Ovary (tissue), 9 donors: ENCODE data around the gene SOD2. TPM values are rescaled to one million over a fixed set of nuclear protein-coding genes. Genes with fewer than 3 reads are reported as not detected.
A peak's percentile ranks its signal among the peaks of the same experiment; 100 is the strongest.
"Not testable (repeated sequence)": the region's sequence is repeated elsewhere in the genome, so short reads cannot be mapped to it uniquely, and the experiment has no call there.

Source experiments
- DNase-seq, 5 donors: peaks; one replicate each; pipeline ENCODE4 v3.0.0-alpha.2; 2019 to 2020
- H3K27ac ChIP-seq, 2 donors: fragments of 200-600 bp; one replicate each; pipeline versions ENCODE4 v1.5.1 to v1.8.0; 2019 to 2022
- H3K27me3 ChIP-seq: fragments of 200-600 bp; one replicate; pipeline ENCODE4 v1.8.0; 2022
- H3K36me3 ChIP-seq: fragments of 200-600 bp; sonication (generic); one replicate; pipeline ENCODE4 v1.5.1; 2019
- H3K4me1 ChIP-seq: one replicate; pipeline ENCODE4 v1.8.1; 2013; ENCODE audit warnings: mild to moderate bottlenecking, moderate library complexity; ENCODE audit not compliant: insufficient read depth
- H3K4me3 ChIP-seq: fragments of 200-600 bp; sonication (generic); one replicate; pipeline ENCODE4 v1.5.1; 2017
- H3K9me3 ChIP-seq, 2 donors: fragments of 200-600 bp in 1 of 2; sonication (generic) in 1 of 2; one replicate each; pipeline versions ENCODE4 v1.5.1 to v1.8.1; 2013 to 2019; ENCODE audit warnings: mild to moderate bottlenecking in 1 of 2, moderate library complexity in 1 of 2
- EP300 ChIP-seq: sonication (generic); formaldehyde crosslinking; IDR thresholded peaks from one replicate; pipeline ENCODE4 v1.6.1; 2017; ENCODE audit warnings: antibody characterized with exemption
- POLR2A ChIP-seq: fragments of 450-650 bp; IDR thresholded peaks from one replicate; pipeline ENCODE4 v1.6.1; 2017; ENCODE audit warnings: antibody characterized with exemption, mild to moderate bottlenecking, moderate library complexity
- WGBS, 3 donors: extraction: QIAGEN DNeasy Blood & Tissue Kit in 1 of 3; methylation state at CpG; one replicate each; pipeline versions ENCODE4 v1.1.5 to v1.1.7; 2013 to 2017; 5-methylcytosine and 5-hydroxymethylcytosine counted together
- intact Hi-C, 4 donors: fragments of 100-400 bp; cut with DNase I; formaldehyde crosslinking; loops; one replicate each; pipeline versions ENCODE4 v1.11.0 to v1.15.1; 2022 to 2023
- polyA plus RNA-seq, 2 donors: library from polyadenylated mRNA; stranded (reverse); fragments of 200-250 nt in 1 of 2; fragments of 350-450 nt in 1 of 2; fragmentation: Illumina TruSeq in 1 of 2; extraction: RNeasy Lipid Tissue Mini Kit (QIAGEN cat#74804) in 1 of 2; gene quantifications; one replicate each; pipeline ENCODE4 v1.2.3, GENCODE V29; 2013 to 2014
- total RNA-seq, 7 donors: library from RNA; depleted of rRNA in 2 of 7; stranded (reverse); fragments of >200 nt in 2 of 7; fragmentation: NEBNext Ultra II Directional in 3 of 7; extraction: Animal tissue kit (Norgen Biotek cat#: 25700) in 3 of 7; gene quantifications; one replicate each; pipeline versions ENCODE4 v1.1.0 to v1.2.4, GENCODE V29; 2016 to 2023
- TF ChIP-seq, protein P1 (sequence below), 3 donors: fragments of 450-650 bp in 2 of 3; fragments of 200-600 bp in 1 of 3; IDR thresholded peaks; one replicate each; pipeline versions ENCODE4 v1.5.1 to v1.8.0; 2016 to 2022; ENCODE audit warnings: antibody characterized with exemption in 3 of 3, mild to moderate bottlenecking in 1 of 3
- donor health status: DM: no; HTN: no; CAD: no; lungs with moderate emphysema.
- donor health status: DM: no; HTN: no; CAD: no.
- donor health status: Bipolar disorder and iron deficiency.
- donor health status: DM: yes; HTN: yes; CAD: no.
- donor health status: DM: no; HTN: no; CAD: no.
- donor health status: DM: yes; HTN: yes; CAD: no.

The SOD2 gene
- total and polyA plus RNA-seq, 9 donors: 130 to 580 (median 190) TPM

DNA sequence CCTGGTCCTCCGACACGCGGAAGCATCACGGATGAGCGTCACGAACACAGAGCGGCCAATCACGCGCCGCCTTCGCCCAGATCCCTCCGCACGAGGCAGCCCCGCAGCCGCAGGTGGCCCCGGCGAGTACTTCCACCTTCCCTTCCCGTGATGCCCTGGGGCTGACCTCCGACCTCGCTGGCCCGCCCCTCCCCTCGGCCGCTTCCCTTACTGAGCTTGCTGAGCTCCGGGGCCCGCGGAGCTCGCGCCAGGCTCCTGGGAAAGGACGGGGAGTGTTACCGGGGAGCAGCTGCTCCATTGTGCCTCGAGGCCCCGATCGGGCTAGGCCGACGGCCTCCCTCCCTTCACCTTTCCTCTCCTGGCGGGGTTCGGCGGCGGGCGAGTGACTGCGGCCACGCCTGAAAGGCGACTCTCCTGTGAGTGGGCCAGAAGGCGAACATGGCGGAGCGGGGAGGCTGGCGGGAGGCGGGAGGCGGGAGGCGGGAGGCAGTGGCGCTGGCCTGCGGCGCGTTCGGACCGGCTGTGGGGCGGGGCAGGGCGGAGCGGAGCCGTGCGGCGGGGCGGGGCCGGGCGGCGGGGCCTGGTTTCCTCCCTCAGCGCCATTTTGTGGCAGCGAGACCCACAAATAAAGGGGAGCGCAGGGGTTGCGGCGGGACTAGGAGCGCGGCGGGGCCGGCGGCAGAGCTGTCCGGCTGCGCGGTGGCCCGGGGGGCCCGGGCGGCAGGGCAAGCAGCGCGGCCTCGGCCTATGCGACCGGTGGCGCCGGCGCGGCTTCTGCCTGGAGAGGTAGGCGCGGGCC lies 34.1 kb upstream of the SOD2 start, which contains the start of gene WTAP:
Gene WTAP (plus strand): TSS at position 589 of the 799 bp plus-strand sequence. CDS start 8,760 bp downstream, outside the sequence.
- WGBS, 3 donors: 0% methylated on average over 70 to 93 of the region's 93 CpGs
- Histone ChIP-seq H3K4me3 (peak within 1 kb of the TSS; percentile 72), H3K36me3 (no peaks in the 10 kb centered on the region), H3K27me3 (no peaks in the 10 kb centered on the region), H3K4me1 (peaks cover 7% of the 10 kb centered on the region), H3K9me3 (no peaks in the 10 kb centered on the region), H3K27ac (peak within 1 kb of the TSS; percentile 94 to 100)
- intact Hi-C loops: loop anchor here in 2 of 4 donors (2.0 kb wide), 1 partner anchor 34 kb away; the partner anchor contains the start of gene SOD2 (in 2 of the 2)
- peak; percentile 98 for DNase-seq
- TF ChIP-seq, protein P1, sequence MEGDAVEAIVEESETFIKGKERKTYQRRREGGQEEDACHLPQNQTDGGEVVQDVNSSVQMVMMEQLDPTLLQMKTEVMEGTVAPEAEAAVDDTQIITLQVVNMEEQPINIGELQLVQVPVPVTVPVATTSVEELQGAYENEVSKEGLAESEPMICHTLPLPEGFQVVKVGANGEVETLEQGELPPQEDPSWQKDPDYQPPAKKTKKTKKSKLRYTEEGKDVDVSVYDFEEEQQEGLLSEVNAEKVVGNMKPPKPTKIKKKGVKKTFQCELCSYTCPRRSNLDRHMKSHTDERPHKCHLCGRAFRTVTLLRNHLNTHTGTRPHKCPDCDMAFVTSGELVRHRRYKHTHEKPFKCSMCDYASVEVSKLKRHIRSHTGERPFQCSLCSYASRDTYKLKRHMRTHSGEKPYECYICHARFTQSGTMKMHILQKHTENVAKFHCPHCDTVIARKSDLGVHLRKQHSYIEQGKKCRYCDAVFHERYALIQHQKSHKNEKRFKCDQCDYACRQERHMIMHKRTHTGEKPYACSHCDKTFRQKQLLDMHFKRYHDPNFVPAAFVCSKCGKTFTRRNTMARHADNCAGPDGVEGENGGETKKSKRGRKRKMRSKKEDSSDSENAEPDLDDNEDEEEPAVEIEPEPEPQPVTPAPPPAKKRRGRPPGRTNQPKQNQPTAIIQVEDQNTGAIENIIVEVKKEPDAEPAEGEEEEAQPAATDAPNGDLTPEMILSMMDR (IDR thresholded peaks at IDR 0.05): peak in 1 of 3 donors; percentile 6
- peak; percentile 81 for TF ChIP-seq POLR2A
- peak; percentile 47 for TF ChIP-seq EP300

- Histone ChIP-seq H3K36me3 (no peaks in the 10 kb centered on the region), H3K4me1 (peaks cover 6% of the 10 kb centered on the region), H3K27ac (peak overlapping the region; percentile 94 to 100), H3K4me3 (peak overlapping the region; percentile 72), H3K9me3 (no peaks in the 10 kb centered on the region), H3K27me3 (no peaks in the 10 kb centered on the region)
- DNase-seq: no peak
- 0 to 2% (median 1%) methylated on average over 28 to 30 of the region's 30 CpGs for WGBS, 3 donors
- intact Hi-C loops: loop anchor here in 2 of 4 donors (2.0 kb wide), 1 partner anchor 34 kb away; the partner anchor contains the start of gene SOD2 (in 2 of the 2)
- no peak for TF ChIP-seq EP300
- TF ChIP-seq, protein P1 (IDR thresholded peaks at IDR 0.05): no peak
- TF ChIP-seq POLR2A: no peak
Measured at GRCh38 chr6:159726255-159726917, 33.3 kb upstream of the SOD2 start.

DNA sequence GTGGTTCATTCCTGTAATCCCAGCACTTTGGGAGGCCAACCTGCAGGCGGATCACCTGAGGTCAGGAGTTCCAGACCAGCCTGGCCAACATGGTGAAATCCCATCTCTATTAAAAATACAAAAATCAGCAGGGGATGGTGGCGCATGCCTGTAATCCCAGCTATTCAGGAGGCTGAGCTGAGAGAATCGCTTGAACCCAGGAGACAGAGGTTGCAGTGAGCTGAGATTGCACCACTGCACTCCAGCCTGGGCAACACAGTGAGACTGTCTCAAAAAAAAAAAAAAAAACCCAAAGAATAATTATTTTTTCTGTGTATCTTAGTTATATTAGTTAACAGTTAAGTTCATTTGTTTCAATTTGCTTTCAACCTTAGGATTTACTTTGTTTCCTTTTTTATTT lies 32.2 kb upstream of the SOD2 start:
- H3K27ac ChIP-seq, H3K9me3 ChIP-seq, DNase-seq, H3K36me3 ChIP-seq, H3K27me3 ChIP-seq, H3K4me3 ChIP-seq, intact Hi-C loops, H3K4me1 ChIP-seq: not testable (repeated sequence)
- 92 to 97% (median 95%) methylated on average over 3 of the region's 3 CpGs for WGBS, 3 donors

- WGBS, 3 donors: 88 to 95% (median 92%) methylated on average over 4 of the region's 4 CpGs
- no peak overlapping the region for H3K4me3 ChIP-seq
- DNase-seq: no peak
- TF ChIP-seq, protein P1 (IDR thresholded peaks at IDR 0.05): no peak
- no peak for TF ChIP-seq POLR2A
- TF ChIP-seq EP300: no peak
- peaks cover 3% of the 10 kb centered on the region for H3K4me1 ChIP-seq
- no peaks in the 10 kb centered on the region for H3K36me3 ChIP-seq
- no peaks in the 10 kb centered on the region for H3K27me3 ChIP-seq
- intact Hi-C loops: no loop called here
- H3K27ac ChIP-seq: no peak overlapping the region
- no peaks in the 10 kb centered on the region for H3K9me3 ChIP-seq
Measured at GRCh38 chr6:159724778-159725177, 31.7 kb upstream of the SOD2 start.
